HEK293T (cell line): Measurements from ENCODE around the gene PCDHAC1.

Source experiments
- CTBP1 ChIP-seq: fragments of 450-650 bp; IDR thresholded peaks from 2 replicates; pipeline ENCODE4 v1.6.1; 2016; ENCODE audit warnings: borderline replicate concordance
- ELF4 ChIP-seq: fragments of 450-650 bp; IDR thresholded peaks from 2 replicates; pipeline ENCODE4 v1.6.1; 2017; ENCODE audit warnings: antibody characterized with exemption
- FOXA1 ChIP-seq: fragments of 450-650 bp; IDR thresholded peaks from 2 replicates; pipeline ENCODE4 v1.6.1; 2016; ENCODE audit warnings: mild to moderate bottlenecking
- FOXK2 ChIP-seq: fragments of 450-650 bp; IDR thresholded peaks from 2 replicates; pipeline ENCODE4 v1.6.1; 2016; ENCODE audit warnings: mild to moderate bottlenecking
- FOXM1 ChIP-seq: fragments of 450-650 bp; IDR thresholded peaks from 2 replicates; pipeline ENCODE4 v1.6.1; 2017; ENCODE audit warnings: mild to moderate bottlenecking, borderline replicate concordance
- LEF1 ChIP-seq: fragments of 450-650 bp; IDR thresholded peaks from 2 replicates; pipeline ENCODE4 v1.6.1; 2017; ENCODE audit warnings: mild to moderate bottlenecking, borderline replicate concordance
- PKNOX1 ChIP-seq: fragments of 450-650 bp; IDR thresholded peaks from 2 replicates; pipeline ENCODE4 v1.6.1; 2016
- SP1 ChIP-seq: fragments of 450-650 bp; IDR thresholded peaks from 2 replicates; pipeline ENCODE4 v1.6.1; 2017
- SUZ12 ChIP-seq: fragments of 450-650 bp; IDR thresholded peaks from 2 replicates; pipeline ENCODE4 v1.6.1; 2016; ENCODE audit warnings: mild to moderate bottlenecking
- TARDBP ChIP-seq: fragments of 450-650 bp; IDR thresholded peaks from 2 replicates; pipeline ENCODE4 v1.6.1; 2016
- ZNF384 ChIP-seq: fragments of 450-650 bp; IDR thresholded peaks from 2 replicates; pipeline ENCODE4 v1.6.1; 2016

GRCh38 chr5:140877262-140877581 is 48.9 kb upstream of the PCDHAC1 start:
- TF ChIP-seq FOXM1, result no peak
- TF ChIP-seq TARDBP, result no peak
- no peak for TF ChIP-seq PKNOX1
- no peak for TF ChIP-seq FOXA1
- TF ChIP-seq FOXK2, result no peak
- TF ChIP-seq ELF4, result no peak
- TF ChIP-seq LEF1, result no peak
- TF ChIP-seq SP1, result no peak
- no peak for TF ChIP-seq CTBP1
- TF ChIP-seq SUZ12, result no peak
- TF ChIP-seq ZNF384, result no peak
